Memory B cell (primary cell): Measurements from ENCODE around the gene VLDLR.
A peak's percentile ranks its signal among the peaks of the same experiment; 100 is the strongest.

Experiments used
- ATAC-seq: fragments of 150-1000 bp; cut with Tn5 transposase; 2 replicates; pipeline ENCODE4 v1.10.0; 2021; ENCODE audit warnings: low read depth, mild to moderate bottlenecking, moderate library complexity
- DNase-seq, 2 donors: peaks; one replicate each; pipeline ENCODE4 v3.0.0; 2022; ENCODE audit warnings: low spot score in 2 of 2
- H3K27ac Mint-ChIP-seq: one replicate; pipeline ENCODE4 v1.8.0; 2022; ENCODE audit warnings: mild to moderate bottlenecking, moderate library complexity, mixed read lengths
- H3K27me3 Mint-ChIP-seq: one replicate; pipeline ENCODE4 v1.8.0; 2022; ENCODE audit warnings: mixed read lengths
- H3K36me3 Mint-ChIP-seq: one replicate; pipeline ENCODE4 v1.8.0; 2022; ENCODE audit warnings: mild to moderate bottlenecking, mixed read lengths
- H3K4me1 Mint-ChIP-seq: one replicate; pipeline ENCODE4 v1.8.0; 2022; ENCODE audit warnings: mixed read lengths
- H3K4me3 Mint-ChIP-seq: one replicate; pipeline ENCODE4 v1.8.0; 2022; ENCODE audit warnings: mild to moderate bottlenecking, moderate library complexity, mixed read lengths
- H3K9me3 Mint-ChIP-seq: one replicate; pipeline ENCODE4 v1.8.0; 2022; ENCODE audit warnings: mixed read lengths

Gene VLDLR

GRCh38 chr9:2621722-2622460, at the start of gene VLDLR:
VLDLR (plus strand) TSS chr9:2621787; CDS start chr9:2622190, 403 bp downstream.
- DNase-seq (peak in 1 of 2 donors; percentile 13), ATAC-seq (peak; percentile 39)
- peaks cover 10% of the 10 kb centered on the region for H3K4me1 Mint-ChIP-seq
- no peaks in the 10 kb centered on the region for H3K36me3 Mint-ChIP-seq
- H3K27me3 Mint-ChIP-seq = peaks cover 29% of the 10 kb centered on the region
- H3K27ac Mint-ChIP-seq = no peak within 1 kb of the TSS
- peak within 1 kb of the TSS; percentile 82 for H3K4me3 Mint-ChIP-seq
- H3K9me3 Mint-ChIP-seq = peaks cover 4% of the 10 kb centered on the region

GRCh38 chr9:2574203-2574602, 47.4 kb upstream of the VLDLR start:
- ATAC-seq = no peak
- Mint-ChIP-seq H3K27ac (no peak overlapping the region), H3K4me3 (no peak overlapping the region), H3K27me3 (peaks cover 9% of the 10 kb centered on the region), H3K36me3 (no peaks in the 10 kb centered on the region), H3K9me3 (no peaks in the 10 kb centered on the region), H3K4me1 (no peaks in the 10 kb centered on the region)
- no peak for DNase-seq

GRCh38 chr9:2576631-2577030, 45.0 kb upstream of the VLDLR start:
- ATAC-seq = no peak
- Mint-ChIP-seq H3K4me3 (no peak overlapping the region), H3K27me3 (peaks cover 9% of the 10 kb centered on the region), H3K4me1 (no peaks in the 10 kb centered on the region), H3K27ac (no peak overlapping the region), H3K36me3 (no peaks in the 10 kb centered on the region), H3K9me3 (no peaks in the 10 kb centered on the region)
- DNase-seq = no peak

GRCh38 chr9:2583308-2584013, 38.1 kb upstream of the VLDLR start:
- Mint-ChIP-seq H3K4me1 (no peaks in the 10 kb centered on the region), H3K27me3 (no peaks in the 10 kb centered on the region), H3K9me3 (peaks cover 1% of the 10 kb centered on the region), H3K36me3 (no peaks in the 10 kb centered on the region), H3K4me3 (no peak overlapping the region), H3K27ac (no peak overlapping the region)
- no peak for DNase-seq
- ATAC-seq = no peak

- Mint-ChIP-seq H3K27me3 (peaks cover 7% of the 10 kb centered on the region), H3K9me3 (peaks cover 15% of the 10 kb centered on the region), H3K36me3 (no peaks in the 10 kb centered on the region), H3K27ac (no peak overlapping the region), H3K4me1 (no peaks in the 10 kb centered on the region), H3K4me3 (no peak overlapping the region)
- DNase-seq (no peak), ATAC-seq (no peak)
Measured at GRCh38 chr9:2591967-2592366, 29.6 kb upstream of the VLDLR start.

- no peak overlapping the region for H3K4me3 Mint-ChIP-seq
- H3K27ac Mint-ChIP-seq = no peak overlapping the region
- no peaks in the 10 kb centered on the region for H3K36me3 Mint-ChIP-seq
- H3K9me3 Mint-ChIP-seq = peaks cover 15% of the 10 kb centered on the region
- peaks cover 13% of the 10 kb centered on the region for H3K27me3 Mint-ChIP-seq
- no peaks in the 10 kb centered on the region for H3K4me1 Mint-ChIP-seq
- no peak for ATAC-seq
- no peak for DNase-seq
Measured at GRCh38 chr9:2593744-2594143, 27.8 kb upstream of the VLDLR start.

GRCh38 chr9:2595973-2596372, 25.6 kb upstream of the VLDLR start:
- Mint-ChIP-seq H3K4me1 (no peaks in the 10 kb centered on the region), H3K27ac (no peak overlapping the region), H3K4me3 (no peak overlapping the region), H3K27me3 (peaks cover 17% of the 10 kb centered on the region), H3K36me3 (no peaks in the 10 kb centered on the region), H3K9me3 (peaks cover 15% of the 10 kb centered on the region)
- DNase-seq = no peak
- ATAC-seq = no peak

GRCh38 chr9:2597483-2597882, 24.1 kb upstream of the VLDLR start:
- H3K36me3 Mint-ChIP-seq = no peaks in the 10 kb centered on the region
- H3K27me3 Mint-ChIP-seq = peaks cover 19% of the 10 kb centered on the region
- no peak for ATAC-seq
- peaks cover 2% of the 10 kb centered on the region for H3K4me1 Mint-ChIP-seq
- no peak overlapping the region for H3K27ac Mint-ChIP-seq
- peaks cover 7% of the 10 kb centered on the region for H3K9me3 Mint-ChIP-seq
- no peak for DNase-seq
- H3K4me3 Mint-ChIP-seq = no peak overlapping the region

GRCh38 chr9:2599896-2600295, 21.7 kb upstream of the VLDLR start:
- Mint-ChIP-seq H3K27me3 (peaks cover 20% of the 10 kb centered on the region), H3K36me3 (no peaks in the 10 kb centered on the region), H3K9me3 (no peaks in the 10 kb centered on the region), H3K27ac (no peak overlapping the region), H3K4me3 (no peak overlapping the region), H3K4me1 (peaks cover 2% of the 10 kb centered on the region)
- DNase-seq (no peak), ATAC-seq (no peak)

- peaks cover 20% of the 10 kb centered on the region for H3K27me3 Mint-ChIP-seq
- no peak overlapping the region for H3K27ac Mint-ChIP-seq
- H3K36me3 Mint-ChIP-seq = no peaks in the 10 kb centered on the region
- DNase-seq = no peak
- no peaks in the 10 kb centered on the region for H3K9me3 Mint-ChIP-seq
- no peak for ATAC-seq
- no peak overlapping the region for H3K4me3 Mint-ChIP-seq
- peaks cover 2% of the 10 kb centered on the region for H3K4me1 Mint-ChIP-seq
Measured at GRCh38 chr9:2600307-2600706, 21.3 kb upstream of the VLDLR start.

- DNase-seq (no peak), ATAC-seq (no peak)
- Mint-ChIP-seq H3K4me1 (peaks cover 2% of the 10 kb centered on the region), H3K4me3 (no peak overlapping the region), H3K27me3 (peaks cover 16% of the 10 kb centered on the region), H3K9me3 (no peaks in the 10 kb centered on the region), H3K27ac (no peak overlapping the region), H3K36me3 (no peaks in the 10 kb centered on the region)
Measured at GRCh38 chr9:2601785-2602378, 19.7 kb upstream of the VLDLR start.

- peaks cover 2% of the 10 kb centered on the region for H3K4me1 Mint-ChIP-seq
- peaks cover 15% of the 10 kb centered on the region for H3K27me3 Mint-ChIP-seq
- DNase-seq (no peak), ATAC-seq (no peak)
- H3K4me3 Mint-ChIP-seq = no peak overlapping the region
- H3K9me3 Mint-ChIP-seq = no peaks in the 10 kb centered on the region
- no peak overlapping the region for H3K27ac Mint-ChIP-seq
- H3K36me3 Mint-ChIP-seq = no peaks in the 10 kb centered on the region
Measured at GRCh38 chr9:2602704-2603116, 18.9 kb upstream of the VLDLR start.

- DNase-seq = no peak
- Mint-ChIP-seq H3K4me1 (peaks cover 2% of the 10 kb centered on the region), H3K27ac (no peak overlapping the region), H3K4me3 (no peak overlapping the region), H3K9me3 (no peaks in the 10 kb centered on the region), H3K36me3 (no peaks in the 10 kb centered on the region), H3K27me3 (peaks cover 13% of the 10 kb centered on the region)
- no peak for ATAC-seq
Measured at GRCh38 chr9:2603621-2604020, 18.0 kb upstream of the VLDLR start.

GRCh38 chr9:2605246-2605645, 16.3 kb upstream of the VLDLR start:
- Mint-ChIP-seq H3K36me3 (no peaks in the 10 kb centered on the region), H3K9me3 (no peaks in the 10 kb centered on the region), H3K27ac (no peak overlapping the region), H3K4me3 (no peak overlapping the region), H3K27me3 (peaks cover 12% of the 10 kb centered on the region), H3K4me1 (peaks cover 2% of the 10 kb centered on the region)
- ATAC-seq (no peak), DNase-seq (no peak)
